Measurements from ENCODE around the gene SEH1L.

DNA sequence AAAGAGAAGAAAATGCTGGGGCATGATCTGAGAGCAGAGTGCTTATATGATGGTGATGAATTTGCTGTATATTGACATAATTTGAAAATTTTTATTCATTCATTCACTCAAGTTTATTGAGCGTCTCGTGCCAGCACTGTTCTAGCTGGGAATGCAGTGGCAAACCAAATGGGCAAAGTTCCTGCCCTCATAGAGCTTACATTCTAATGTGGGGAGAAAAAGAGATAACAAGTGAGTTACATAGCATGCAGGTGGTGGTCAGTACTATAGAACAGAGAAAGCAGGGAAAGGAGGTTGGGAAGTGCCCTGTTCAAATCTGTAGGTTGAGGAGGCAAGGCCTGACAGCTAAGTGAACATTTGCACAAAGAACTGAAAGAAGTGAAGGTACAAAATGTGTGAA, 47.6 kb downstream of the SEH1L start:
- TF ChIP-seq CTCF (IDR thresholded peaks at IDR 0.05; ENCODE audit: poor library complexity, severe bottlenecking) (no peak), EZH2 (IDR thresholded peaks at IDR 0.05; ENCODE audit: borderline replicate concordance, insufficient read depth, low read length, poor library complexity, severe bottlenecking) (no peak), TAF1 (IDR thresholded peaks at IDR 0.05; ENCODE audit: low read depth) (no peak), POLR2AphosphoS5 (IDR thresholded peaks at IDR 0.05) (no peak), SMC3 (conservative IDR thresholded peaks at IDR 0.05; ENCODE audit: poor library complexity) (no peak), REST (IDR thresholded peaks at IDR 0.05; ENCODE audit: borderline replicate concordance) (no peak), EP300 (conservative IDR thresholded peaks at IDR 0.05; ENCODE audit: poor library complexity, severe bottlenecking) (no peak), MXI1 (conservative IDR thresholded peaks at IDR 0.05; ENCODE audit: poor library complexity, severe bottlenecking) (no peak), RAD21 (conservative IDR thresholded peaks at IDR 0.05) (no peak)

Measured in neural cell (in vitro differentiated cells).